ENCODE measurements around the gene HPN.
A peak's percentile ranks its signal among the peaks of the same experiment; 100 is the strongest.

HPN gene

GRCh38 chr19:35059006-35059798 lies 17.7 kb downstream of the HPN start:
- Histone ChIP-seq H3K4me3 (ENCODE audit: low read depth, low read length) (no peak overlapping the region), H3K27me3 (ENCODE audit: control insufficient read depth, insufficient read depth, low read length) (no peaks in the 10 kb centered on the region), H3K4me1 (ENCODE audit: control insufficient read depth, insufficient read depth, low read length) (no peaks in the 10 kb centered on the region; the same call in 1 of the 2 replicates)

GRCh38 chr19:35059799-35060091 lies 18.2 kb downstream of the HPN start:
- H3K27ac ChIP-seq (ENCODE audit: low read depth, low read length) = no peak overlapping the region
- H3K4me1 ChIP-seq (ENCODE audit: control insufficient read depth, insufficient read depth, low read length) = no peaks in the 10 kb centered on the region; the same call in 1 of the 2 replicates
- H3K9ac ChIP-seq (ENCODE audit: low read depth, low read length) = no peak overlapping the region
- H3K36me3 ChIP-seq (ENCODE audit: control insufficient read depth, insufficient read depth, low read length) = no peaks in the 10 kb centered on the region
- no peaks in the 10 kb centered on the region for H3K27me3 ChIP-seq (ENCODE audit: control insufficient read depth, insufficient read depth, low read length)
- no peak overlapping the region for H3K4me3 ChIP-seq (ENCODE audit: low read depth, low read length)
- H3K9me3 ChIP-seq (ENCODE audit: control insufficient read depth, insufficient read depth, low read length) = no peaks in the 10 kb centered on the region

More at GRCh38 chr19:35059006-35059798, 17.7 kb downstream of the HPN start:
- Histone ChIP-seq H3K36me3 (ENCODE audit: control insufficient read depth, insufficient read depth, low read length) (no peaks in the 10 kb centered on the region), H3K27ac (ENCODE audit: low read depth, low read length) (no peak overlapping the region), H3K9ac (ENCODE audit: low read depth, low read length) (no peak overlapping the region), H3K9me3 (ENCODE audit: control insufficient read depth, insufficient read depth, low read length) (no peaks in the 10 kb centered on the region)

GRCh38 chr19:35060160-35060855 lies 18.8 kb downstream of the HPN start:
- H3K4me3 ChIP-seq (ENCODE audit: low read depth, low read length) = no peak overlapping the region
- H3K27me3 ChIP-seq (ENCODE audit: control insufficient read depth, insufficient read depth, low read length) = no peaks in the 10 kb centered on the region
- no peaks in the 10 kb centered on the region; the same call in 1 of the 2 replicates for H3K4me1 ChIP-seq (ENCODE audit: control insufficient read depth, insufficient read depth, low read length)
- no peak overlapping the region for H3K27ac ChIP-seq (ENCODE audit: low read depth, low read length)
- no peaks in the 10 kb centered on the region for H3K36me3 ChIP-seq (ENCODE audit: control insufficient read depth, insufficient read depth, low read length)
- no peak overlapping the region for H3K9ac ChIP-seq (ENCODE audit: low read depth, low read length)
- no peaks in the 10 kb centered on the region for H3K9me3 ChIP-seq (ENCODE audit: control insufficient read depth, insufficient read depth, low read length)

- no peak overlapping the region for H3K27ac ChIP-seq (ENCODE audit: low read depth, low read length)
- no peaks in the 10 kb centered on the region for H3K36me3 ChIP-seq (ENCODE audit: control insufficient read depth, insufficient read depth, low read length)
- no peaks in the 10 kb centered on the region for H3K4me1 ChIP-seq (ENCODE audit: control insufficient read depth, insufficient read depth, low read length)
- no peaks in the 10 kb centered on the region for H3K9me3 ChIP-seq (ENCODE audit: control insufficient read depth, insufficient read depth, low read length)
- H3K4me3 ChIP-seq (ENCODE audit: low read depth, low read length) = no peak overlapping the region
- no peak overlapping the region for H3K9ac ChIP-seq (ENCODE audit: low read depth, low read length)
- no peaks in the 10 kb centered on the region for H3K27me3 ChIP-seq (ENCODE audit: control insufficient read depth, insufficient read depth, low read length)
These were observed 20.3 kb downstream of the HPN start for GRCh38 chr19:35061583-35062373.

- H3K9me3 ChIP-seq (ENCODE audit: control insufficient read depth, insufficient read depth, low read length) = no peaks in the 10 kb centered on the region
- no peak overlapping the region for H3K4me3 ChIP-seq (ENCODE audit: low read depth, low read length)
- no peaks in the 10 kb centered on the region for H3K27me3 ChIP-seq (ENCODE audit: control insufficient read depth, insufficient read depth, low read length)
- H3K27ac ChIP-seq (ENCODE audit: low read depth, low read length) = no peak overlapping the region
- H3K36me3 ChIP-seq (ENCODE audit: control insufficient read depth, insufficient read depth, low read length) = no peaks in the 10 kb centered on the region
- no peaks in the 10 kb centered on the region; the same call in 1 of the 2 replicates for H3K4me1 ChIP-seq (ENCODE audit: control insufficient read depth, insufficient read depth, low read length)
- no peak overlapping the region for H3K9ac ChIP-seq (ENCODE audit: low read depth, low read length)
These were observed 21.4 kb downstream of the HPN start for GRCh38 chr19:35062942-35063341.

- Histone ChIP-seq H3K4me1 (ENCODE audit: control insufficient read depth, insufficient read depth, low read length) (peaks cover 12% of the 10 kb centered on the region), H3K9me3 (ENCODE audit: control insufficient read depth, insufficient read depth, low read length) (no peaks in the 10 kb centered on the region), H3K27me3 (ENCODE audit: control insufficient read depth, insufficient read depth, low read length) (no peaks in the 10 kb centered on the region), H3K9ac (ENCODE audit: low read depth, low read length) (no peak overlapping the region), H3K4me3 (ENCODE audit: low read depth, low read length) (no peak overlapping the region), H3K36me3 (ENCODE audit: control insufficient read depth, insufficient read depth, low read length) (no peaks in the 10 kb centered on the region), H3K27ac (ENCODE audit: low read depth, low read length) (no peak overlapping the region)
These were observed 22.7 kb downstream of the HPN start for GRCh38 chr19:35063940-35064818.

GRCh38 chr19:35065574-35065973 lies 24.1 kb downstream of the HPN start:
- Histone ChIP-seq H3K9ac (ENCODE audit: low read depth, low read length) (no peak overlapping the region), H3K9me3 (ENCODE audit: control insufficient read depth, insufficient read depth, low read length) (no peaks in the 10 kb centered on the region), H3K36me3 (ENCODE audit: control insufficient read depth, insufficient read depth, low read length) (no peaks in the 10 kb centered on the region), H3K4me3 (ENCODE audit: low read depth, low read length) (no peak overlapping the region), H3K27ac (ENCODE audit: low read depth, low read length) (no peak overlapping the region), H3K27me3 (ENCODE audit: control insufficient read depth, insufficient read depth, low read length) (no peaks in the 10 kb centered on the region), H3K4me1 (ENCODE audit: control insufficient read depth, insufficient read depth, low read length) (peaks cover 19% of the 10 kb centered on the region)

GRCh38 chr19:35066121-35066520 lies 24.6 kb downstream of the HPN start:
- H3K4me1 ChIP-seq (ENCODE audit: control insufficient read depth, insufficient read depth, low read length) = peaks cover 19% of the 10 kb centered on the region
- H3K4me3 ChIP-seq (ENCODE audit: low read depth, low read length) = no peak overlapping the region
- H3K27ac ChIP-seq (ENCODE audit: low read depth, low read length) = no peak overlapping the region
- H3K36me3 ChIP-seq (ENCODE audit: control insufficient read depth, insufficient read depth, low read length) = no peaks in the 10 kb centered on the region
- no peaks in the 10 kb centered on the region for H3K9me3 ChIP-seq (ENCODE audit: control insufficient read depth, insufficient read depth, low read length)
- H3K9ac ChIP-seq (ENCODE audit: low read depth, low read length) = no peak overlapping the region
- H3K27me3 ChIP-seq (ENCODE audit: control insufficient read depth, insufficient read depth, low read length) = no peaks in the 10 kb centered on the region

GRCh38 chr19:35066691-35067563 lies 25.4 kb downstream of the HPN start:
- no peak overlapping the region for H3K9ac ChIP-seq (ENCODE audit: low read depth, low read length)
- H3K9me3 ChIP-seq (ENCODE audit: control insufficient read depth, insufficient read depth, low read length) = no peaks in the 10 kb centered on the region
- no peaks in the 10 kb centered on the region for H3K27me3 ChIP-seq (ENCODE audit: control insufficient read depth, insufficient read depth, low read length)
- H3K27ac ChIP-seq (ENCODE audit: low read depth, low read length) = peak overlapping the region; percentile 66
- peak overlapping the region; percentile 46 for H3K4me3 ChIP-seq (ENCODE audit: low read depth, low read length)
- H3K4me1 ChIP-seq (ENCODE audit: control insufficient read depth, insufficient read depth, low read length) = peaks cover 19% of the 10 kb centered on the region
- H3K36me3 ChIP-seq (ENCODE audit: control insufficient read depth, insufficient read depth, low read length) = no peaks in the 10 kb centered on the region
